HL-60 (cell line): ENCODE data around the gene KIF24.

Source experiments
- DNase-seq, 2 experiments: peaks; one replicate each; pipeline ENCODE4 v3.0.0-alpha.2; 2010 to 2020; ENCODE audit warnings: low read depth in 1 of 2, low spot score in 1 of 2
- H3K27ac ChIP-seq: fragments of 250-450 bp; sonication (Bioruptor Pico); replicated peaks from 2 replicates; pipeline ENCODE4 v1.5.1; 2020; ENCODE audit warnings: mild to moderate bottlenecking, moderate library complexity
- H3K27me3 ChIP-seq: fragments of 250-450 bp; sonication (Bioruptor Pico); 2 replicates; pipeline ENCODE4 v1.5.1; 2021; ENCODE audit warnings: mild to moderate bottlenecking, moderate library complexity; ENCODE audit not compliant: insufficient read depth, poor library complexity, severe bottlenecking
- H3K4me3 ChIP-seq: replicated peaks from 2 replicates; pipeline ENCODE4 v1.5.1; 2011; ENCODE audit warnings: mild to moderate bottlenecking, control low read depth, low read length; ENCODE audit not compliant: insufficient read depth
- CTCF ChIP-seq: IDR thresholded peaks from one replicate; pipeline ENCODE4 v1.5.1; 2011; ENCODE audit warnings: low read length, control low read depth, inconsistent platforms; ENCODE audit not compliant: insufficient read depth
- GABPA ChIP-seq: IDR thresholded peaks from 2 replicates; pipeline ENCODE4 v1.6.1; 2012; ENCODE audit warnings: low read depth
- POLR2AphosphoS5 ChIP-seq: IDR thresholded peaks from 2 replicates; pipeline ENCODE4 v1.6.1; 2012; ENCODE audit warnings: low read depth
- REST ChIP-seq: IDR thresholded peaks from 2 replicates; pipeline ENCODE4 v1.6.1; 2012; ENCODE audit warnings: low read depth; ENCODE audit not compliant: insufficient replicate concordance
- SPI1 ChIP-seq: IDR thresholded peaks from 2 replicates; pipeline ENCODE4 v1.6.1; 2012; ENCODE audit warnings: low read depth, mild to moderate bottlenecking, borderline replicate concordance

KIF24 gene

GRCh38 chr9:34332076-34332964 lies 3.3 kb upstream of the KIF24 start:
- H3K27ac ChIP-seq, result no peak overlapping the region
- no peak overlapping the region for H3K4me3 ChIP-seq
- peak in 1 of 2 experiments; percentile 20 for DNase-seq
- no peaks in the 10 kb centered on the region for H3K27me3 ChIP-seq
- TF ChIP-seq CTCF (no peak), REST (no peak), POLR2AphosphoS5 (no peak), GABPA (no peak), SPI1 (no peak)

- H3K27ac ChIP-seq, result no peak overlapping the region
- no peak overlapping the region for H3K4me3 ChIP-seq
- no peaks in the 10 kb centered on the region for H3K27me3 ChIP-seq
- no peak for DNase-seq
- no peak for TF ChIP-seq REST
- no peak for TF ChIP-seq POLR2AphosphoS5
- TF ChIP-seq CTCF, result no peak
- no peak for TF ChIP-seq GABPA
- no peak for TF ChIP-seq SPI1
These were observed 2.1 kb upstream of the KIF24 start for GRCh38 chr9:34331196-34331595.

GRCh38 chr9:34328500-34328986 lies 525 bp downstream of the KIF24 start:
- peak in 1 of 2 experiments; percentile 61 for DNase-seq
- peak overlapping the region; percentile 97 for H3K27ac ChIP-seq
- peak overlapping the region; percentile 88 for H3K4me3 ChIP-seq
- TF ChIP-seq SPI1 (peak; percentile 54; the same call in 1 of the 2 replicates), GABPA (no peak), CTCF (no peak)
- no peaks in the 10 kb centered on the region for H3K27me3 ChIP-seq
